Cardiac fibroblast (primary cell): Measurements from ENCODE around the gene KY.

ENCODE experiments used
- DNase-seq, 2 donors: peaks; one replicate each; pipeline versions ENCODE4 v3.0.0 to v3.0.0-alpha.2; 2010; ENCODE audit warnings: low read depth in 2 of 2
- H3K4me3 ChIP-seq, 2 donors: replicated peaks in 1 of 2; 1 replicate in 1 of 2; 2 replicates in 1 of 2; pipeline ENCODE4 v1.5.1; 2011; ENCODE audit warnings: low read depth in 2 of 2, low read length in 2 of 2, mild to moderate bottlenecking in 2 of 2, moderate library complexity in 1 of 2
- TF ChIP-seq, protein P1 (sequence below): IDR thresholded peaks from one replicate; pipeline ENCODE4 v1.5.1; 2011; ENCODE audit warnings: low read depth, mild to moderate bottlenecking, low read length, inconsistent platforms

Gene KY

DNA sequence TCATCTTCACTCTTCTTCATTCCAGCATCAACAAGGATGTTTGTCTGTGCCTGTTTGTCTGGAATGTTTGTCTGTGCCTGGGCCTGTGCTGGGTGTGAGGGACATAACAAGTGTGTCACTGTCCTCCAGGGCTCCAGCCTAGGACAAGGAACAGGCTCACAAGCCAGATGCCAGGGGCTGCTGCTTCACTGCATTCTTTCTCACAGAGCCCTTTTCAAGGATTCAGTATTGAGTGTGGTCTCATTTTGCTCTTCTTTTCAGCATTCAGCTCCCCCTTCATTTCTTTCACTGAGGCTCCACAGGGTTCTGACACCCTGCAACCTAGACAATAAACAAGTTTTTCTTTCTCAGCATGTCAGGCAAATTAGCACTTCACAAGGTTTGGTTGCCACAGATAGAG, 43.6 kb upstream of the KY start:
- no peak for DNase-seq
- no peak overlapping the region for H3K4me3 ChIP-seq
- TF ChIP-seq, protein P1, sequence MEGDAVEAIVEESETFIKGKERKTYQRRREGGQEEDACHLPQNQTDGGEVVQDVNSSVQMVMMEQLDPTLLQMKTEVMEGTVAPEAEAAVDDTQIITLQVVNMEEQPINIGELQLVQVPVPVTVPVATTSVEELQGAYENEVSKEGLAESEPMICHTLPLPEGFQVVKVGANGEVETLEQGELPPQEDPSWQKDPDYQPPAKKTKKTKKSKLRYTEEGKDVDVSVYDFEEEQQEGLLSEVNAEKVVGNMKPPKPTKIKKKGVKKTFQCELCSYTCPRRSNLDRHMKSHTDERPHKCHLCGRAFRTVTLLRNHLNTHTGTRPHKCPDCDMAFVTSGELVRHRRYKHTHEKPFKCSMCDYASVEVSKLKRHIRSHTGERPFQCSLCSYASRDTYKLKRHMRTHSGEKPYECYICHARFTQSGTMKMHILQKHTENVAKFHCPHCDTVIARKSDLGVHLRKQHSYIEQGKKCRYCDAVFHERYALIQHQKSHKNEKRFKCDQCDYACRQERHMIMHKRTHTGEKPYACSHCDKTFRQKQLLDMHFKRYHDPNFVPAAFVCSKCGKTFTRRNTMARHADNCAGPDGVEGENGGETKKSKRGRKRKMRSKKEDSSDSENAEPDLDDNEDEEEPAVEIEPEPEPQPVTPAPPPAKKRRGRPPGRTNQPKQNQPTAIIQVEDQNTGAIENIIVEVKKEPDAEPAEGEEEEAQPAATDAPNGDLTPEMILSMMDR, result no peak

DNA sequence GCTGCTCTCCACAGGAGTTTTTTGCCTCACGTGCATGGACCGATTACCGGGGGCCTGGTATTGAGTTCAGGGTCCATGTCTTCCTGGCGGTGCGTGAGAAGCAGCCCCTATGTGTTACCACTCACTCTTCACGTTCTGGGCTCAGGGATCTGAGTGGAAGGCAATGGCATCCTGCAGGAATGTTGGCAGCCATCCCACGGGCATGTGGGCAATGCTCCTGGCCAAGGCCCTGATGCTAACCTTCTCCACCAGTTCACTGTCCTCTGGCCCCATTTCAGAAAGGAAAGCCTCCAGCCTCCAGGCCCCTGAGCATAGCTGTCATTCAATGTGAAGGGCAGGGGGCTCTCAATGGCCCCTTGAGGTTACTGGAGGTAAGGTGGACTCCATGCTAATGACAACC, 43.0 kb upstream of the KY start:
- H3K4me3 ChIP-seq, result no peak overlapping the region
- TF ChIP-seq, protein P1, result no peak
- DNase-seq, result no peak

DNA sequence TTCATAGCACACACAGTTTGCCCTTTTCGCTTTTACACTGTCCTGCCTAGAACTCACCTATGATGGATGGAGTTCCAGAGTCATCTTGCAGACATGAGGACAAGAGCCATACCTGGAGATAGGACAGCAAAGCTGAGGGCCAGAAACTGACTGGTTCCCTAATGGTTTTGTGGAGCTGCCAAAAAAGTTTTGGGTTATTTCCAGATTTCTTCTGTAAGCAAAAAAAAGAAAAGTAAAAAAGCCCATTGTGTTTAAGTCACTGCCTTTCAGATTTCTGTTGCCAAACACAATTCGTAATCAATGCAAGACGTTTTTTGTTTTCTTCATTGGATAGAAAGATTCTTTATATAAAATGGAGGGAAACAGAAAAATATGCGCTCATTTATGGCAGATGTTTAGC, 42.4 kb upstream of the KY start:
- H3K4me3 ChIP-seq, result no peak overlapping the region
- DNase-seq, result peak in 1 of 2 donors; percentile 17
- TF ChIP-seq, protein P1, result no peak

DNA sequence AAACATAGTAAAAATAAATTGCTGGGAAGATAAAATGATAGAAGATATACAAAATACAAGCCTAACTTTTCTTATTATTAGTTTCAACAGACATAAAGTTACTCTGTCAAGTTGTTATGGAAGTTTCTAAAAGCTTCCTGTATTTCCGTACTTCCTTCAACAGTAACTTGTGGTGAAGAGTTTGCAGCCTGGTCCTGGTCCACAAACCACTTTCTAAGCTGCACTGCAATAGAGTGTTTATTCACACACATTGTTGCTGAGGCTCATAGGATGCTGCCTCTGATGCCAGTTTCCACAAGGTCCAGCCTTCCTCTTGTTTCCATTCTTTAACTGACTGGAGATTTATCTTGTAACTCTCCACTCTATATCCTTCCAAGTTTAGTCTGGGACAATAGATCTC, 39.4 kb upstream of the KY start:
- TF ChIP-seq, protein P1, result no peak
- H3K4me3 ChIP-seq, result no peak overlapping the region
- DNase-seq, result no peak

DNA sequence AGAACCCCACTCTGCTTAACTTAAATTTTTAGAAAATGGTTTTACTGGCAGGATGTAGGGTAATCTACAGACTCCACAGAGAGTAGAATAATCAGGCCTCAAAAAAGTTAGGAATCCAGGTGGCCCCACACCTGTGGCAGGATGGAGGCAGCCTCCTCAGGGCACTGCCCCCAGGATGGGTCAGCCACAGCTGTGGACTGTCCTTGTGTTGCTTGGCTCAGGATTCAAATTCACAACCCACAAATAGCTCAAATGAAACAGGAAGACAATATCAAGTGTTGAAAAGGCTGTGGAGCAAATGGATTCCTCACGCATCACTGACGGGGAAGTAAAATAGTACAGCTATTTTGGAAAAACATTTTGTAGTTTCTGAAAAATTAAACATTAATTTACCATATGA, 36.8 kb upstream of the KY start:
- TF ChIP-seq, protein P1, result no peak
- no peak for DNase-seq
- H3K4me3 ChIP-seq, result no peak overlapping the region

DNA sequence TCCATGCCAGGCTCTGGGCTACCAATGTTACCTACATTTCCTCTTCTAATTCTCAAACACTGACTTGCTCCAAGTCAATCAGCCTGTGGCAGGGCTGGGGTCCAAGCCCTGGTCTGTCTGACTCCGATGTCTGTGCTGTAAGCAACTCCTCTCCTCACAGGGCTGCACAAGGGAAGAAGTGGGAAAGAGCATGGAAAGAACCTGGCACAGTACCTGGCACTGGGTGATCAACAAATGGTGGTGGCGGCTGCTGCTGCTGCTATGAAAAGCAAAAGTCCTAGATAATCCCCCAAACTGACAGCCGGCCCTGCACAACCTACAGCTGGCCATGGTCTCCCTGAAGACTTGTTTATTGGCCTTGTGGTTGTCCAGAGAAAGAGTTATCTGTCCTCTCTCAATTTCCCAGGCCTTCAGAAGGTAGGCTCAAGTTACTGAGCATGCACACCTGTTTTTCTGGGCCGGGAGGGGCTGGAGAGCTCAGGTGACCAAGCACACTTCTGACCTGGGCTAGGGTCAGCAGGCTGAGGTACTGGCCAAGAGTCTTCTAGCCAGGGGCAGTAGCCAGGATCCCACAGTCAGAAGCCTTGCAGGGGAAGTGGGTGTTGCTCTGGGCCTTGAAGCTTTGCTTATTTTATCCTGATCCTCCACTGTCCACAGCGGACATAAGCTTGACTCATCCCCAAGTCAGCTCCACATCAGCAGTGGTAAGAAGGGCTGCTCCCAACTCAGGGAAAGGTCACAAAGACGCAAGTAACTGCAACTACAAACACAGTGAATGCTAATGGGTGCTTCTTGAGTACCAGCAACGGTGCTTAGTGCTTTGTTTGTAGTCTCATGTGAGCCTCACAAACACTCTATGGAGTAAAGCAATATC, 35.3 kb upstream of the KY start:
- H3K4me3 ChIP-seq, result no peak overlapping the region
- TF ChIP-seq, protein P1, result no peak
- peak; percentile 48 to 86 for DNase-seq
